Stimulated activated naive B cell treated with anti-CD40 and anti-IgM and Interleukin-4, amounts not matched to agents 10 μg/mL and 1 μg/mL and 100 μg/mL, for 72 hours (primary cell): ENCODE results near the gene NBPF1.
A peak's percentile ranks its signal among the peaks of the same experiment; 100 is the strongest.
"Not testable (repeated sequence)": the region's sequence is repeated elsewhere in the genome, so short reads cannot be mapped to it uniquely, and the experiment has no call there.

Source experiments
- ATAC-seq, 2 donors: fragments of 150-1000 bp; cut with Tn5 transposase; replicated peaks; 2 replicates each; pipeline ENCODE4 v1.10.0; 2021; ENCODE audit warnings: moderate library complexity in 1 of 2
- DNase-seq: peaks from one replicate; pipeline ENCODE4 v3.0.0; 2021
- H3K27ac Mint-ChIP-seq: one replicate; pipeline ENCODE4 v1.8.0; 2022; ENCODE audit warnings: mild to moderate bottlenecking, mixed read lengths
- H3K27me3 Mint-ChIP-seq, 2 donors: one replicate each; pipeline ENCODE4 v1.8.0; 2022; ENCODE audit warnings: mixed read lengths in 2 of 2
- H3K36me3 Mint-ChIP-seq, 2 donors: one replicate each; pipeline ENCODE4 v1.8.0; 2022; ENCODE audit warnings: mixed read lengths in 2 of 2, mild to moderate bottlenecking in 1 of 2
- H3K4me1 Mint-ChIP-seq, 2 donors: one replicate each; pipeline ENCODE4 v1.8.0; 2022; ENCODE audit warnings: mixed read lengths in 2 of 2, mild to moderate bottlenecking in 1 of 2
- H3K4me3 Mint-ChIP-seq, 2 donors: one replicate each; pipeline ENCODE4 v1.8.0; 2022; ENCODE audit warnings: mild to moderate bottlenecking in 2 of 2, mixed read lengths in 2 of 2, moderate library complexity in 1 of 2
- H3K9me3 Mint-ChIP-seq, 2 donors: one replicate each; pipeline ENCODE4 v1.8.0; 2022; ENCODE audit warnings: mixed read lengths in 2 of 2, mild to moderate bottlenecking in 1 of 2

NBPF1 gene

GRCh38 chr1:16588081-16588480, 25.3 kb downstream of the NBPF1 start:
- not testable (repeated sequence) for H3K4me3 Mint-ChIP-seq, H3K4me1 Mint-ChIP-seq, DNase-seq, ATAC-seq, H3K27ac Mint-ChIP-seq, H3K9me3 Mint-ChIP-seq, H3K27me3 Mint-ChIP-seq
- H3K36me3 Mint-ChIP-seq: peaks cover 3 to 19% of the 10 kb centered on the region in 2 donors

GRCh38 chr1:16587639-16588038, 25.7 kb downstream of the NBPF1 start:
- not testable (repeated sequence) for H3K4me3 Mint-ChIP-seq, H3K27ac Mint-ChIP-seq, H3K4me1 Mint-ChIP-seq, ATAC-seq, H3K27me3 Mint-ChIP-seq, DNase-seq, H3K9me3 Mint-ChIP-seq
- peaks cover 3 to 19% of the 10 kb centered on the region in 2 donors for H3K36me3 Mint-ChIP-seq

GRCh38 chr1:16565324-16565723, 48.0 kb downstream of the NBPF1 start:
- H3K27ac Mint-ChIP-seq, H3K36me3 Mint-ChIP-seq, H3K4me3 Mint-ChIP-seq, DNase-seq, H3K4me1 Mint-ChIP-seq, H3K9me3 Mint-ChIP-seq, H3K27me3 Mint-ChIP-seq, ATAC-seq: not testable (repeated sequence)

DNA sequence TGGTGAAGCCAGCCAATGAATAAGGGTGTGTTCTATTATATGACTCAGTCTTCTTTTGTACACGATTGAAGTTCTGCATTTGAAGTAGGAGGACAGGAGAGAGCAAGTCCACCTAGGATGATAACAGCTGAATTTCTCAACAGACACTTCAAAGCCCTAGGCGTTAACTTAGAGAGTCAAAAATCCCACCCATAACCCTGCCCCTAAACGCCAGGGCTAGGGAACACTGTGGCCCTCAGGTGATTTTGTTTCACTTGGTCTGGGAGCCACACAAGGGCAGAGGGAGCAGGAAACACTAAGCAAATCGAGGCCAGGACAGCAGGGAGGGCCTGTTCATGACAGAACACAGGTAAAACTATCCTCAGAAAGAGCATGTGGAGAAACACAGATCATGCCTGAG, 52.3 kb downstream of the NBPF1 start:
- ATAC-seq, DNase-seq: not testable (repeated sequence)

GRCh38 chr1:16560498-16560897, 52.9 kb downstream of the NBPF1 start:
- H3K9me3 Mint-ChIP-seq, ATAC-seq, H3K27me3 Mint-ChIP-seq, H3K27ac Mint-ChIP-seq, H3K36me3 Mint-ChIP-seq, DNase-seq, H3K4me3 Mint-ChIP-seq, H3K4me1 Mint-ChIP-seq: not testable (repeated sequence)

More for the DNA sequence above, 52.3 kb downstream of the NBPF1 start:
- not testable (repeated sequence) for H3K27ac Mint-ChIP-seq, H3K4me3 Mint-ChIP-seq, H3K4me1 Mint-ChIP-seq, H3K27me3 Mint-ChIP-seq, H3K36me3 Mint-ChIP-seq, H3K9me3 Mint-ChIP-seq

DNA sequence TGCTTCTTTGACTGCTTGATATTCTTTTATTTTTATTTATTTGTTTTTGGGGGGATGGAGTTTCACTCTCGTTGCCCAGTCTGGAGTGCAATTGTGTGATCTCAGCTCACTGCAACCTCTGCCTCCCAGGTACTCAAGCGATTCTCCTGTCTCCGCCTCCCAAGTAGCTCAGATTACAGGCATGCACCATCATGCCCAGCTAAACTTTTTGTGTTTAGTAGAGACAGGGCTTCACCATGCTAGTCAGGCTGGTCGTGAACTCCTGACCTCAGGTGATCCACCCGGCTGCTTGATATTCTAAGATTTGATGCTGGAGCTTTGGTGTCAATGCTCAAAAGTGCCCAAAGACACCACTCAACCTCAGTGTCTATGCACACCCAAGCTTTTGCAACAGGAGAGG, 53.7 kb downstream of the NBPF1 start:
- H3K27ac Mint-ChIP-seq, H3K4me3 Mint-ChIP-seq, H3K36me3 Mint-ChIP-seq, DNase-seq, H3K27me3 Mint-ChIP-seq, H3K9me3 Mint-ChIP-seq, H3K4me1 Mint-ChIP-seq, ATAC-seq: not testable (repeated sequence)

DNA sequence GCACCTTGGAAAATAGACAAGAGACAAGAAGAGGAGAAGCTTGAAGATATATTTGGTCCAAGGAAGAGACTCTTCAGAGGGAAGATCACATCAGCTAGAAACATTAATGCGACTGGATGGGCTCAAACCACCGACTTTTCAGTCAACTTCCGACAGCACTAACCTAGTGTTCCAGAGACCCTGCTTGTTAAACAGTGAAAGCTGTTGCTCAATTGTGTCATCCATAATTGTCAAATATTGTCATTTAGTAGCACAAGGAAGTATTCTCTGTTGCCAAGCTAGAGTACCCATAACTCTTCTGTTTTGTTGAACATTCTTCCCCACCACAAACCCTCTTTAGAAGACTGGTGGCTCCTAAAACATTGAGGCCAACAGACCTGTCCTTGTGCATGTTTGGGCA, 56.3 kb downstream of the NBPF1 start:
- H3K9me3 Mint-ChIP-seq, H3K4me1 Mint-ChIP-seq, H3K4me3 Mint-ChIP-seq, H3K36me3 Mint-ChIP-seq, ATAC-seq, DNase-seq, H3K27ac Mint-ChIP-seq, H3K27me3 Mint-ChIP-seq: not testable (repeated sequence)

DNA sequence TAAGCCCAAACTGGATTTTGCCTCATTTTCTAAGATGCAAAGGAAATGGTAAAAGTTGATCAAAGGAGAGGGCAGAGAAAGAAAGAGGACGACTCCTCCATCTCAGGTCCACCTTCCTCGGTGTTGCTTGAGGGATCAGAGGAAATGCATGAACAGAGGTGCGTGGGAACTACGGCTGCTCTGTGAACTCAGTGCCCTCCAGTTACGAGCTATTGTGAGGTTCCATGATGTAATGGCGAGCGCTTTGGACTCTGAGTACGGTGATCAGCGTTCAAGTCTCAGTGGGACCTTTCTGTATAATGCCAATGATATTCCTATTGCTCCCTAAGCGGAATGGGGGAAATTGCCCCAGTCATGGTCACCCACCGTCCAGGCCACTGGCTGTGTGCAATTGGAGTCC, 60.1 kb downstream of the NBPF1 start:
- not testable (repeated sequence) for H3K27me3 Mint-ChIP-seq, H3K4me3 Mint-ChIP-seq, H3K27ac Mint-ChIP-seq, DNase-seq, H3K36me3 Mint-ChIP-seq, H3K9me3 Mint-ChIP-seq, H3K4me1 Mint-ChIP-seq, ATAC-seq

GRCh38 chr1:16550212-16550918, 63.0 kb downstream of the NBPF1 start:
- not testable (repeated sequence) for H3K4me3 Mint-ChIP-seq, ATAC-seq, H3K9me3 Mint-ChIP-seq, H3K27ac Mint-ChIP-seq, DNase-seq, H3K27me3 Mint-ChIP-seq, H3K4me1 Mint-ChIP-seq, H3K36me3 Mint-ChIP-seq

DNA sequence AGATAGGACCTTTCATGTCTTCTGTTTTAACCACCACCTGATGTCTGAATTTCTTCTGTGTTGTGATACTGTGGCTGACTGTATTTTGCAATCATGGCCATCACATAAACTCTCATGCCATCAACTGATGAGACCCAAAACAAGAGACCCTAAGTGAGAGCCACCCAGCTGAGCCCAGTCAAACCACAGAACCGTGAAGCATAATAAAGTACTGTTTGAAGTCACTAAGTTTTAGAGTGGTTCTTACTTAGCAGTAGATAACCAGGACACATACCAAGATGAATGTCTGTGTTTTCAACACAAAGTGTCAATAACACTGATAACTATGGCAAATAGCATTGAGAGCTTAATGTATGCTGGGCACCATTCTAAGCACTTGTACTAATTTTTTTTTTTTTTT, 63.8 kb downstream of the NBPF1 start:
- not testable (repeated sequence) for H3K9me3 Mint-ChIP-seq, H3K36me3 Mint-ChIP-seq, H3K4me3 Mint-ChIP-seq, DNase-seq, H3K27me3 Mint-ChIP-seq, ATAC-seq, H3K4me1 Mint-ChIP-seq, H3K27ac Mint-ChIP-seq

- not testable (repeated sequence) for DNase-seq, H3K36me3 Mint-ChIP-seq, H3K27ac Mint-ChIP-seq, H3K4me3 Mint-ChIP-seq, H3K9me3 Mint-ChIP-seq, H3K27me3 Mint-ChIP-seq, ATAC-seq, H3K4me1 Mint-ChIP-seq
Measured at GRCh38 chr1:16547502-16548241, 65.7 kb downstream of the NBPF1 start.

DNA sequence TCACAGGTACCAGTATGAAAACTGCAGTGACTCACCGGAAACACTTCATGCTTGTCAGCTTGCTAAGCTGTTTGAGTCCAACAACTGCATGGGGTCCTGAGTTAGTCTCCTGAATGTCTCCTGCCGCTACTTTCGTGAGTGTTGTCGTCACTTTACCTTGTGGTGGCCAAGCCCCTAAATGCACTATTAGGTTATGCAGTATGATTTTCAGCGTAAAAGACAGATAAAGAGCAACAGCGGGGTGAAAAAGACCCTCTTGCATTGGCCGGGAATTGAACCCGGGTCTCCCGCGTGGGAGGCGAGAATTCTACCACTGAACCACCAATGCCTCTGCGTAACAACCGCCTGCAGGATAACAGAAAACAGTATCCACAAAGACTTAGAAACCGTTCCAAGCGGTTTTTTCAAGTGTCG, 67.7 kb downstream of the NBPF1 start:
- H3K27me3 Mint-ChIP-seq, H3K4me1 Mint-ChIP-seq, H3K4me3 Mint-ChIP-seq, H3K36me3 Mint-ChIP-seq, DNase-seq, H3K9me3 Mint-ChIP-seq: not testable (repeated sequence)
- ATAC-seq: peak in 1 of 2 donors; percentile 20
- H3K27ac Mint-ChIP-seq: peak overlapping the region; percentile 86

DNA sequence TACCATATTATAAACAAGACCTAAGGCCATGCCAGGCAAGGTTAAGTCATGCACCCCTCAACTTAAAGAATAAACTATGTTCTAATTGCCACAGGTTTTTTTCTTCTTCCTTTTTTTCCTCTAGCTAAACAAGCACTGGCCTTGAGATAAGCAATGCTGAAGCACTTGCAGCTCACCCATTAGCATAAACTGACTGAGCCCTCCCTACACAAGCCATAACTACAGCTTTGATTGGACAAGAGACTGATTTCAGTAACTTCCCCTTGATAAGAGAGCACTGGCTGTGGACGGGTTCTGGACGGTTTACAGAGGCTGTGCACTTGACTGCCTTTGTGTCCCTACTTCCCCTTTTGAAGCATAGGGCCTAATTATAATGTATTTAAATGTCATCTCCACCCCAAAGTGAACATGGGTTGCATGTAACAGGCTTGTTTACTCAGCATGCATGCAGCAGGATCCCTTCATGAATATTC, 72.9 kb downstream of the NBPF1 start:
- ATAC-seq: peak in 1 of 2 donors; percentile 65
- not testable (repeated sequence) for H3K36me3 Mint-ChIP-seq, H3K27me3 Mint-ChIP-seq, H3K4me3 Mint-ChIP-seq, H3K9me3 Mint-ChIP-seq
- Mint-ChIP-seq H3K27ac (peak overlapping the region; percentile 10), H3K4me1 (peaks cover 6 to 11% of the 10 kb centered on the region in 2 donors)
- DNase-seq: peak; percentile 66

DNA sequence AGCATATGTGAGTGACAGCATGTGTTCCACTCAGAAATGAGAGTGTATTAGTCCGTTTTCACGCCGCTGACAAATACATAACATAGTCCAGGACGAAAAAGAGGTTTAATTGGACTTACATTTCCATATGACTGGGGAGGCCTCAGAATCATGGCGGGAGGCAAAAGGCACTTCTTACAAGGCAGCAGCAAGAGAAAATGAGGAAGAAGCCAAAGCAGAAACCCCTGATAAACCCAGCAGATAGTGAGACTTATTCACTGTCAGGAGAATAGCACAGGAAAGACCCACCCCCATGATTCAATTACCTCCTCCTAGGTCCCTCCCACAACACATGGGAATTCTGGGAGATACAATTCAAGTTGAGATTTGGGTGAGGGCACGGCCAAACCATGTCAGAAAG, 75.8 kb downstream of the NBPF1 start:
- DNase-seq, H3K36me3 Mint-ChIP-seq, H3K9me3 Mint-ChIP-seq, H3K27ac Mint-ChIP-seq, H3K4me3 Mint-ChIP-seq, ATAC-seq: not testable (repeated sequence)
- Mint-ChIP-seq H3K27me3 (peaks cover 3 to 18% of the 10 kb centered on the region in 2 donors), H3K4me1 (peaks cover 16 to 24% of the 10 kb centered on the region in 2 donors)

- peaks cover 16 to 24% of the 10 kb centered on the region in 2 donors for H3K4me1 Mint-ChIP-seq
- H3K4me3 Mint-ChIP-seq, H3K27ac Mint-ChIP-seq, ATAC-seq, H3K36me3 Mint-ChIP-seq, DNase-seq, H3K9me3 Mint-ChIP-seq: not testable (repeated sequence)
- peaks cover 8 to 23% of the 10 kb centered on the region in 2 donors for H3K27me3 Mint-ChIP-seq
Measured at GRCh38 chr1:16536796-16537195, 76.6 kb downstream of the NBPF1 start.
